Sigmoid colon (tissue), 7 donors: Measurements from ENCODE around the gene ZBTB1. TPM values are rescaled to one million over a fixed set of nuclear protein-coding genes. Genes with fewer than 3 reads are reported as not detected.
A peak's percentile ranks its signal among the peaks of the same experiment; 100 is the strongest.
"Not testable (repeated sequence)": the region's sequence is repeated elsewhere in the genome, so short reads cannot be mapped to it uniquely, and the experiment has no call there.

ENCODE experiments used
- DNase-seq: peaks from one replicate; pipeline ENCODE4 v3.0.0-alpha.2; 2019
- H3K27ac ChIP-seq, 4 donors: fragments of 200-600 bp; sonication (generic); one replicate each; pipeline ENCODE4 v1.5.1; 2016 to 2019; ENCODE audit warnings: mild to moderate bottlenecking in 1 of 4
- H3K27me3 ChIP-seq, 3 donors: fragments of 200-600 bp; sonication (generic); one replicate each; pipeline ENCODE4 v1.5.1; 2019; ENCODE audit warnings: mild to moderate bottlenecking in 1 of 3
- H3K36me3 ChIP-seq, 4 donors: fragments of 200-600 bp; sonication (generic); one replicate each; pipeline ENCODE4 v1.5.1; 2016 to 2019
- H3K4me1 ChIP-seq, 4 donors: fragments of 200-600 bp; sonication (generic); one replicate each; pipeline ENCODE4 v1.5.1; 2017 to 2019
- H3K4me3 ChIP-seq, 4 donors: fragments of 200-600 bp; sonication (generic); one replicate each; pipeline ENCODE4 v1.5.1; 2017 to 2019; ENCODE audit warnings: mild to moderate bottlenecking in 2 of 4, moderate library complexity in 1 of 4
- H3K9me3 ChIP-seq, 4 donors: fragments of 200-600 bp in 3 of 4; sonication (generic) in 3 of 4; one replicate each; pipeline versions ENCODE4 v1.5.1 to v1.6.1; 2013 to 2019
- EP300 ChIP-seq, 4 donors: sonication (generic); formaldehyde crosslinking; IDR thresholded peaks; one replicate each; pipeline ENCODE4 v1.6.1; 2017; ENCODE audit warnings: antibody characterized with exemption in 4 of 4
- POLR2A ChIP-seq, 2 donors: fragments of 450-650 bp; IDR thresholded peaks; one replicate each; pipeline ENCODE4 v1.6.1; 2016; ENCODE audit warnings: antibody characterized with exemption in 2 of 2, mild to moderate bottlenecking in 2 of 2, moderate library complexity in 2 of 2
- POLR2AphosphoS5 ChIP-seq, 4 donors: sonication (generic); formaldehyde crosslinking; IDR thresholded peaks; one replicate each; pipeline ENCODE4 v1.6.1; 2017; ENCODE audit warnings: antibody characterized with exemption in 4 of 4
- WGBS, 2 donors: extraction: QIAGEN DNeasy Blood & Tissue Kit; methylation state at CpG; one replicate each; pipeline ENCODE4 v1.1.7; 2013; 5-methylcytosine and 5-hydroxymethylcytosine counted together
- intact Hi-C: fragments of 100-400 bp; cut with DNase I; formaldehyde crosslinking; loops from one replicate; pipeline ENCODE4 v1.15.1; 2023
- polyA plus RNA-seq, 3 donors: library from polyadenylated mRNA; stranded (reverse); fragments of 200-250 nt; gene quantifications; one replicate each; pipeline ENCODE4 v1.2.3, GENCODE V29; 2013
- total RNA-seq, 4 donors: library from RNA; depleted of rRNA; stranded (reverse); fragments of >200 nt; gene quantifications; one replicate each; pipeline ENCODE4 v1.1.0, GENCODE V29; 2016
- TF ChIP-seq, protein P1 (sequence below), 4 experiments: fragments of 450-650 bp in 3 of 4; fragments of 200-600 bp in 1 of 4; IDR thresholded peaks; one replicate each; pipeline ENCODE4 v1.5.1; 2016 to 2019; ENCODE audit warnings: antibody characterized with exemption in 4 of 4, mild to moderate bottlenecking in 3 of 4, moderate library complexity in 2 of 4
- donor health status: healthy with polysubstance abuse.
- donor health status: Bipolar disorder and iron deficiency.
- donor health status: healthy.

Gene ZBTB1
- total and polyA plus RNA-seq, 7 donors, result 6.0 to 52.9 (median 37.2) TPM

- Histone ChIP-seq H3K27me3 (no peaks in the 10 kb centered on the region), H3K4me3 (no peak overlapping the region), H3K9me3 (no peaks in the 10 kb centered on the region), H3K4me1 (peaks cover 0 to 8% (median 7%) of the 10 kb centered on the region in 4 donors), H3K27ac (no peak overlapping the region), H3K36me3 (no peaks in the 10 kb centered on the region)
- 77 to 81% methylated on average over 2 of the region's 2 CpGs for WGBS, 2 donors
- intact Hi-C loops, result no loop called here
- DNase-seq, result no peak
- TF ChIP-seq POLR2A (IDR thresholded peaks at IDR 0.05) (no peak), EP300 (IDR thresholded peaks at IDR 0.05) (no peak), POLR2AphosphoS5 (IDR thresholded peaks at IDR 0.05) (no peak)
- TF ChIP-seq, protein P1, sequence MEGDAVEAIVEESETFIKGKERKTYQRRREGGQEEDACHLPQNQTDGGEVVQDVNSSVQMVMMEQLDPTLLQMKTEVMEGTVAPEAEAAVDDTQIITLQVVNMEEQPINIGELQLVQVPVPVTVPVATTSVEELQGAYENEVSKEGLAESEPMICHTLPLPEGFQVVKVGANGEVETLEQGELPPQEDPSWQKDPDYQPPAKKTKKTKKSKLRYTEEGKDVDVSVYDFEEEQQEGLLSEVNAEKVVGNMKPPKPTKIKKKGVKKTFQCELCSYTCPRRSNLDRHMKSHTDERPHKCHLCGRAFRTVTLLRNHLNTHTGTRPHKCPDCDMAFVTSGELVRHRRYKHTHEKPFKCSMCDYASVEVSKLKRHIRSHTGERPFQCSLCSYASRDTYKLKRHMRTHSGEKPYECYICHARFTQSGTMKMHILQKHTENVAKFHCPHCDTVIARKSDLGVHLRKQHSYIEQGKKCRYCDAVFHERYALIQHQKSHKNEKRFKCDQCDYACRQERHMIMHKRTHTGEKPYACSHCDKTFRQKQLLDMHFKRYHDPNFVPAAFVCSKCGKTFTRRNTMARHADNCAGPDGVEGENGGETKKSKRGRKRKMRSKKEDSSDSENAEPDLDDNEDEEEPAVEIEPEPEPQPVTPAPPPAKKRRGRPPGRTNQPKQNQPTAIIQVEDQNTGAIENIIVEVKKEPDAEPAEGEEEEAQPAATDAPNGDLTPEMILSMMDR (IDR thresholded peaks at IDR 0.05), result no peak
Measured at GRCh38 chr14:64561631-64562030, 57.1 kb downstream of the ZBTB1 start.

GRCh38 chr14:64562436-64562835, 57.9 kb downstream of the ZBTB1 start:
- Histone ChIP-seq H3K36me3 (no peaks in the 10 kb centered on the region), H3K9me3 (no peaks in the 10 kb centered on the region), H3K27me3 (no peaks in the 10 kb centered on the region), H3K4me1 (peaks cover 0 to 16% (median 13%) of the 10 kb centered on the region in 4 donors), H3K27ac (no peak overlapping the region), H3K4me3 (no peak overlapping the region)
- TF ChIP-seq POLR2A (IDR thresholded peaks at IDR 0.05), result no peak
- TF ChIP-seq EP300 (IDR thresholded peaks at IDR 0.05), result no peak
- TF ChIP-seq, protein P1 (IDR thresholded peaks at IDR 0.05), result no peak
- TF ChIP-seq POLR2AphosphoS5 (IDR thresholded peaks at IDR 0.05), result no peak
- intact Hi-C loops, result no loop called here
- no peak for DNase-seq

DNA sequence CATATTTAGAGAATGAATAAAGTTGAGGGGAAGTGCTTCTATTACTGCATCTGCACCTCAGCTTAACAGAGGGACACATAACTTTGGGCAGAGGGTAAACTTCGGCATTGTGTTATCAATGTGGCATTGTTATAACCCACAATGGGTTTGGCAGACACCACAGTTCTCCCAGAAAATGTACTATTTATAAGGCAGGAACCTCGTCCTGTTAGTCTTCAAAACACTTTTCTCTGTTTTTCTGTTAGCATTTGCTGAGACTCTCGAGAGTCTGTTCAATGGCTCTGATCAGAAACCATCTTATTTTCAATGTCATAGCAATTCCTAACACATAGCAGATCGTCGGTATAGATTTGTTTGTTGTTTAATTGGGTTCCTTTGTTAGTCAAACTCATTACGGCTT, 59.1 kb downstream of the ZBTB1 start:
- H3K36me3 ChIP-seq, result no peaks in the 10 kb centered on the region
- H3K27ac ChIP-seq, result no peak overlapping the region
- 86 to 87% methylated on average over 6 of the region's 6 CpGs for WGBS, 2 donors
- intact Hi-C loops, result no loop called here
- no peaks in the 10 kb centered on the region for H3K9me3 ChIP-seq
- H3K4me1 ChIP-seq, result peaks cover 0 to 28% (median 22%) of the 10 kb centered on the region in 4 donors
- TF ChIP-seq, protein P1 (IDR thresholded peaks at IDR 0.05), result no peak
- TF ChIP-seq EP300 (IDR thresholded peaks at IDR 0.05) (no peak), POLR2A (IDR thresholded peaks at IDR 0.05) (no peak), POLR2AphosphoS5 (IDR thresholded peaks at IDR 0.05) (no peak)
- no peak overlapping the region for H3K4me3 ChIP-seq
- H3K27me3 ChIP-seq, result no peaks in the 10 kb centered on the region
- DNase-seq, result no peak

DNA sequence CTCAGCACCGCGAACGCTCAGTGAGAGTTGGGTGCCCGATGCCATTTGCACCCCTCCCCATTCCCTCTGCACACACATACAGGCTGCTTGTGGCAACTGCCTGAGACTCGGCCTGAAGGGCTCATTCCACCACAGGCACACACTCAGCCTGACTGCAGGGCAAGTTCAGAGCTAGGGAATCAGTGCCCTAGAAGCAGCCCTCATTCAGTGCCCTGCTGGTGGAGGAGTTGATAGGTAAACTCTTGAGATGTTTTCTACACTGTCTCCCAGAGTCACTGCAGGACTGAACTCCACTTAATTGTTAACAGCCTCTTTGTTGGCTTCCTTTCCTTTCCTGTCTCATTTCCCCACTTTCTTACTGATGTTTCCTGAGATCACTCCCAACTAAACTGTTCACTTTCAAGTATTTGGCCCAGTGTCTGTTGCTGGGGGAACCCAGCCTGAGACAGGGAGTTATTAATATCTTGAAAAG, 62.1 kb downstream of the ZBTB1 start:
- TF ChIP-seq POLR2AphosphoS5 (IDR thresholded peaks at IDR 0.05) (no peak), EP300 (IDR thresholded peaks at IDR 0.05) (no peak), POLR2A (IDR thresholded peaks at IDR 0.05) (no peak)
- TF ChIP-seq, protein P1 (IDR thresholded peaks at IDR 0.05), result no peak
- H3K36me3 ChIP-seq, result no peaks in the 10 kb centered on the region
- 82 to 93% methylated on average over 5 of the region's 5 CpGs for WGBS, 2 donors
- no peak overlapping the region for H3K4me3 ChIP-seq
- no peaks in the 10 kb centered on the region for H3K9me3 ChIP-seq
- DNase-seq, result no peak
- no peaks in the 10 kb centered on the region for H3K27me3 ChIP-seq
- H3K4me1 ChIP-seq, result peaks cover 0 to 49% (median 42%) of the 10 kb centered on the region in 4 donors
- peak overlapping the region; percentile 70 to 84 (median 81) for H3K27ac ChIP-seq
- intact Hi-C loops, result loop anchor here (5.0 kb wide), 1 partner anchor 46 kb away; no protein-coding TSS in a partner anchor

DNA sequence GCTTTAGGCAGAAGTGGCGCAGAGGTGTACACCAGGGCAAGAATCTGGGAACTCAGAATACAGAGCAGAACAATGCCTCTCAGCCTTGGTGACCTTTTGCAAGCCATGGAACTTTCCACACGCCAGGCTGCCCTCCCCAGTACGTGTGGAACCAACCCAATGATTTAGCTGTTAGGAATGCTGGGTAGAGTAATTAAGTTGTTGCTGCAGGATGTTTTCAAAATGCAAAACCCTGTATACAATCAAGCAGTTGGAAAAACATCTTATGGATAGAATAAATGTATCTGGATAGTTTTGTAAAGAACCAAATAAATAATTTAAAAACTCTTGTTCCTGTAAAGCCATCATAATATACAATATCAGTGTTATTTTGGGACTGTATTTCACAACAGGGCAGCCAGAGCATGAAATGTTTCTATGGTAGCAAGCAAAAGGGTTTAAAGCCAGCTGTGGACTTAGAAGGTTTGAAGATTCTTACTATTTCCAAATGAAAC, 64.6 kb downstream of the ZBTB1 start:
- H3K4me3 ChIP-seq, result no peak overlapping the region
- peak; percentile 88 for DNase-seq
- peaks cover 0 to 70% (median 62%) of the 10 kb centered on the region in 4 donors for H3K4me1 ChIP-seq
- H3K9me3 ChIP-seq, result no peaks in the 10 kb centered on the region
- no peaks in the 10 kb centered on the region for H3K36me3 ChIP-seq
- peak overlapping the region; percentile 74 to 84 (median 81) for H3K27ac ChIP-seq
- intact Hi-C loops, result loop anchor here (5.0 kb wide), 1 partner anchor 43 kb away; no protein-coding TSS in a partner anchor
- no peaks in the 10 kb centered on the region for H3K27me3 ChIP-seq
- TF ChIP-seq EP300 (IDR thresholded peaks at IDR 0.05) (peak in 1 of 4 donors; percentile 66), POLR2A (IDR thresholded peaks at IDR 0.05) (no peak), POLR2AphosphoS5 (IDR thresholded peaks at IDR 0.05) (peak in 3 of 4 donors; percentile 51 to 67 (median 56))
- TF ChIP-seq, protein P1 (IDR thresholded peaks at IDR 0.05), result no peak
- 71 to 75% methylated on average over 3 of the region's 3 CpGs for WGBS, 2 donors

DNA sequence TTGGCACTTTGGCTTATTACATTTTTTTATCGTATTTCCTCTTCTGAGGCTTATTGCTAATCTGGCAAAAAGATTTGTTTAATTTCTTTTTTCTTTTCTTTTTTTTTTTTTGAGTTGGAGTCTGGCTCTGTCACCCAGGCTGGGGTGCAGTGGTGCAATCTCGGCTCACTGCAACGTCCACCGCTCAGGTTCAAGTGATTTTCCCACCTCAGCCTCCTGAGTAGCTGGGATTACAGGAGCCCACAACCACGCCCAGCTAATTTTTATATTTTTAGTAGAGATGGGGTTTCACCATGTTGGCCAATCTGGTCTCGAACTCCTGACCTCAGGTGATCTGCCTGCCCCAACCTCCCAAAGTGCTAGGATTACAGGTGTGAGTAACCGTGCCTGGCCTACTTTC, 65.1 kb downstream of the ZBTB1 start:
- not testable (repeated sequence) for H3K36me3 ChIP-seq, H3K9me3 ChIP-seq, H3K27me3 ChIP-seq, H3K4me3 ChIP-seq, DNase-seq
- intact Hi-C loops, result loop anchor here (5.0 kb wide), 2 partner anchors 43 to 58 kb away; no protein-coding TSS in a partner anchor
- Histone ChIP-seq H3K4me1 (peaks cover 0 to 70% (median 62%) of the 10 kb centered on the region in 4 donors), H3K27ac (peak overlapping the region; percentile 74 to 84 (median 81))
- 89 to 90% methylated on average over 7 of the region's 7 CpGs for WGBS, 2 donors
